ENCODE results near the gene WFIKKN2. TPM values are rescaled to one million over a fixed set of nuclear protein-coding genes. Genes with fewer than 3 reads are reported as not detected.

Gene WFIKKN2
- total and polyA plus RNA-seq, 2 of the 13 experiments (the other 11 are each of a cell fraction or from before 2014, with no cell fraction given) = not detected

GRCh38 chr17:50866261-50866949 lies 31.0 kb downstream of the WFIKKN2 start, which contains the start of gene TOB1 (continued):
- TF ChIP-seq AFF4 (CRISPR knock-in tag; IDR thresholded peaks at IDR 0.05) (peak; percentile 92), ZNF816 (CRISPR knock-in tag; IDR thresholded peaks at IDR 0.05; ENCODE audit: borderline replicate concordance) (no peak), SMARCE1 (IDR thresholded peaks at IDR 0.05; ENCODE audit: borderline replicate concordance) (no peak), BCLAF1 (IDR thresholded peaks at IDR 0.05) (no peak), ZNF549 (CRISPR knock-in tag; IDR thresholded peaks at IDR 0.05) (no peak), IRF1 (CRISPR knock-in tag; IDR thresholded peaks at IDR 0.05; ENCODE audit: low read depth) (no peak), HIC2 (CRISPR knock-in tag; IDR thresholded peaks at IDR 0.05; ENCODE audit: low read depth) (peak; percentile 88), AGO2 (optimal IDR thresholded peaks at IDR 0.05; ENCODE audit: low read depth, low read length) (no peak), ZNF512B (CRISPR knock-in tag; IDR thresholded peaks at IDR 0.05; ENCODE audit: borderline replicate concordance) (peak; percentile 57; the same call in 1 of the 2 replicates), ZNF879 (CRISPR knock-in tag; IDR thresholded peaks at IDR 0.05) (no peak), CBX1 (IDR thresholded peaks at IDR 0.05; ENCODE audit: low read depth) (peak; percentile 95), ZBTB42 (CRISPR knock-in tag; IDR thresholded peaks at IDR 0.05) (peak; percentile 88), ZNF781 (CRISPR knock-in tag; IDR thresholded peaks at IDR 0.05; ENCODE audit: borderline replicate concordance, not compliant biosample characterization) (peak; percentile 49), ZNF235 (CRISPR knock-in tag; IDR thresholded peaks at IDR 0.05; ENCODE audit: borderline replicate concordance) (peak; percentile 87)
